Measurements from ENCODE around the gene L3MBTL4. TPM values are rescaled to one million over a fixed set of nuclear protein-coding genes. Genes with fewer than 3 reads are reported as not detected.
A peak's percentile ranks its signal among the peaks of the same experiment; 100 is the strongest.

Gene L3MBTL4
- total RNA-seq, 6 donors from 2014 or later, result 13.2 to 29.1 (median 14.8) TPM

DNA sequence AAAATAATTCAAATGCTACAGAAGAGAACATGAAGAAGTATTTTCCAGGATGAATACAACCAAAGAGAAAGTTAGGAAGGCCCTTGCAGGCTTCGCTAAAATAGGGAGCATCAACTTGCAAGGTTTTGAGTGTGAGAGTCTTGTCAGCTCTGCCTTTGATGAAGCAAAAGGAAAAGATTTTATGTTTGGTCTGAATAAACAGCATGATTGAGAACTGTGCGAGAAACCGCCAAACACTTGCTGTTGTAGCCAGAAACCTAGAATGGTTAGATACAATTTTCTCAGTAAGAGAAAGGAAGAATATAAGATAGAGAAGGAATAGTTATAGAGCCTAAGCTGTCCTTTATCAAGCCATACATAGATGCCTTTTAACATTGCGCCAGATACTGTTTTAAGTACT is 163.6 kb downstream of the L3MBTL4 start:
- no peaks in the 10 kb centered on the region for H3K36me3 ChIP-seq
- peaks cover 0 to 11% (median 4%) of the 10 kb centered on the region in 4 donors for H3K4me1 ChIP-seq
- WGBS, 2 donors, result 93 to 97% methylated on average over 4 of the region's 4 CpGs
- no peaks in the 10 kb centered on the region for H3K27me3 ChIP-seq
- H3K9me3 ChIP-seq, result no peaks in the 10 kb centered on the region
- H3K27ac ChIP-seq, result no peak overlapping the region
- TF ChIP-seq POLR2AphosphoS5 (IDR thresholded peaks at IDR 0.05) (no peak), POLR2A (IDR thresholded peaks at IDR 0.05) (no peak), EP300 (IDR thresholded peaks at IDR 0.05) (no peak)
- TF ChIP-seq, protein P1, sequence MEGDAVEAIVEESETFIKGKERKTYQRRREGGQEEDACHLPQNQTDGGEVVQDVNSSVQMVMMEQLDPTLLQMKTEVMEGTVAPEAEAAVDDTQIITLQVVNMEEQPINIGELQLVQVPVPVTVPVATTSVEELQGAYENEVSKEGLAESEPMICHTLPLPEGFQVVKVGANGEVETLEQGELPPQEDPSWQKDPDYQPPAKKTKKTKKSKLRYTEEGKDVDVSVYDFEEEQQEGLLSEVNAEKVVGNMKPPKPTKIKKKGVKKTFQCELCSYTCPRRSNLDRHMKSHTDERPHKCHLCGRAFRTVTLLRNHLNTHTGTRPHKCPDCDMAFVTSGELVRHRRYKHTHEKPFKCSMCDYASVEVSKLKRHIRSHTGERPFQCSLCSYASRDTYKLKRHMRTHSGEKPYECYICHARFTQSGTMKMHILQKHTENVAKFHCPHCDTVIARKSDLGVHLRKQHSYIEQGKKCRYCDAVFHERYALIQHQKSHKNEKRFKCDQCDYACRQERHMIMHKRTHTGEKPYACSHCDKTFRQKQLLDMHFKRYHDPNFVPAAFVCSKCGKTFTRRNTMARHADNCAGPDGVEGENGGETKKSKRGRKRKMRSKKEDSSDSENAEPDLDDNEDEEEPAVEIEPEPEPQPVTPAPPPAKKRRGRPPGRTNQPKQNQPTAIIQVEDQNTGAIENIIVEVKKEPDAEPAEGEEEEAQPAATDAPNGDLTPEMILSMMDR (IDR thresholded peaks at IDR 0.05), result no peak
- no peak for ATAC-seq (ENCODE audit: low FRiP score in 2 of 2)
- H3K4me3 ChIP-seq, result no peak overlapping the region
- DNase-seq, result no peak

DNA sequence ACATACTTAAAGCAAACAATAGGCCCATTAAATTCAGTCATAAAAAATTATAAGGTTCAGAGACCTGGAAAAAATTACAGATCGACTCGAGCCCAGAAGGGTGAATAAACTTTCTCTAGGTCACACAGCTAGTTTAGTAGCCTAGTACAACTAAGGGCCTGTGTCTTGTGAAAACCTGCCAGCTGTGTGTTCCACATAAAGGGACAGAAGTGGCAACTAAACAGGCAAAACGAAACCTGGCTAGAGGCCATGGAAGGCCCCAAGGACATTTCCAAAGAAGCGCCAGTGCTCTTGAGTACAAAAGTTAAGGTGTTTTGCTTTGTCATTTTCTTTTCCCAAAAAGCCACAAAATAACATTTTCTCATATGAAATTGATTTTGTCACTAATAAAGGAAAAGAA is 164.9 kb downstream of the L3MBTL4 start:
- WGBS, 2 donors, result 72 to 83% methylated on average over 4 of the region's 4 CpGs
- H3K27ac ChIP-seq, result no peak overlapping the region
- H3K27me3 ChIP-seq, result no peaks in the 10 kb centered on the region
- TF ChIP-seq, protein P1 (IDR thresholded peaks at IDR 0.05), result no peak
- no peak for TF ChIP-seq POLR2AphosphoS5 (IDR thresholded peaks at IDR 0.05)
- no peak for TF ChIP-seq POLR2A (IDR thresholded peaks at IDR 0.05)
- TF ChIP-seq EP300 (IDR thresholded peaks at IDR 0.05), result no peak
- DNase-seq, result no peak
- no peaks in the 10 kb centered on the region for H3K9me3 ChIP-seq
- no peaks in the 10 kb centered on the region for H3K4me1 ChIP-seq
- H3K36me3 ChIP-seq, result no peaks in the 10 kb centered on the region
- no peak for ATAC-seq (ENCODE audit: low FRiP score in 2 of 2)
- no peak overlapping the region for H3K4me3 ChIP-seq

DNA sequence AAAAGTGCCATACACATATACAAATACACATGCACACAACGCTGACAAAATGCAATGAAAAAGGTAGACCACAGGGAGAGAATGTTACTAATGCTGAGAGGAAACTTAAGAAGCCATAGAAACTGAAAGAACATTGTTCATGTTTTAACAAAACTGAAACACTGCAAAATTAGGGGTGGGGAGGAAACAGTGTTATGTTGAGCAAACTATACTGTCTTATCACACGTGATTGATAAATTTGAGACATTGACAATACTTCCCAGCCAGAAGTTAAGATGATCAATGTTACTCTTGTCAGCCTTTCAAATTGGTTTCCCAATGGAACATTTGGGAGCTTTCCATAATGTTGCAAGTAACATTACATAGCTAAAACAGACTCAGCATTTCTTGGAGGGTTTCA is 165.5 kb downstream of the L3MBTL4 start:
- WGBS, 2 donors, result 62% methylated on average over 2 of the region's 2 CpGs
- Histone ChIP-seq H3K27me3 (no peaks in the 10 kb centered on the region), H3K4me1 (no peaks in the 10 kb centered on the region), H3K27ac (no peak overlapping the region), H3K9me3 (no peaks in the 10 kb centered on the region), H3K4me3 (no peak overlapping the region), H3K36me3 (no peaks in the 10 kb centered on the region)
- no peak for ATAC-seq (ENCODE audit: low FRiP score in 2 of 2)
- no peak for DNase-seq
- no peak for TF ChIP-seq EP300 (IDR thresholded peaks at IDR 0.05)

DNA sequence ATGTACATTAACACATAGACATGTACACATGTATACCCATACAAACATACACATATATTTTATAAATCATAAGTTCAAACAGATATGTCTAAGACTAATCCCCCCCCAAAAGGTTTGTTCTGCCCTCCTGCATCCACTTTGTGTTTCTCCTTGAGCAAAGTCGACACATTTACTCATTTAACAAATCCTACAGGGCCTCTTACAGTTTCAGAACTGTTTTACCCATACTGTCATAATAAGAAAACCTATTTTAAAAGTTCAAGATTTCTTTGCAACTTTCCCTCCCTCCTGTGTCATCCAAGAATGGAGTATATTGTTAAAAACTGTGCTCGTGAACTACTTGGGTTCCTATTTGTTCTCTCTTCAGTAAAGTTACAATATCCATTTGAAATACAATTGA is 166.7 kb downstream of the L3MBTL4 start:
- DNase-seq, result no peak
- no peak for ATAC-seq (ENCODE audit: low FRiP score in 2 of 2)

DNA sequence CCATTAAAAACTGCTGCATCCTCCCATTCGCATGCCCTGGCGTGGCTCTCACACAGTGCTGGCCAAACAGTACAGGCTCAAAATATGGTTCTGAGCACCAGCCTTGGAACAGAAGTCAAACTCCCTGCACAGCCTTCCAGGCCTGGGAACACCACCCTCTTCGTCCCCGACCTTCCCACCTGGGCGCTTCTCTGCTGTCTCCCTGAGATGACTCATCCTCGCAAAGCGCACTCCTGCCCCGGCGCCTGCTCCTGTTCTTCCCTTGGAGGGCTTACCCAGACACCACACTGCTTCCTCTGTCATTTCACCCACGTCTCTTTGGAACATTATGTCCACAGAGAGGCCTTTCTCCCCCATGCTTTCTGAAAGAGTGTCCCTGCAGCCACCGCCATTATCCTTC is 172.7 kb downstream of the L3MBTL4 start:
- H3K9me3 ChIP-seq, result no peaks in the 10 kb centered on the region
- no peak for ATAC-seq (ENCODE audit: low FRiP score in 2 of 2)
- WGBS, 2 donors, result 95 to 96% methylated on average over 11 of the region's 11 CpGs
- peak in 1 of 2 donors; percentile 20 for DNase-seq
- H3K4me1 ChIP-seq, result no peaks in the 10 kb centered on the region
- no peak overlapping the region for H3K4me3 ChIP-seq
- no peaks in the 10 kb centered on the region for H3K27me3 ChIP-seq
- peaks cover 0 to 4% (median 0%) of the 10 kb centered on the region in 4 donors for H3K36me3 ChIP-seq
- TF ChIP-seq EP300 (IDR thresholded peaks at IDR 0.05) (no peak), POLR2A (IDR thresholded peaks at IDR 0.05) (no peak), POLR2AphosphoS5 (IDR thresholded peaks at IDR 0.05) (no peak)
- TF ChIP-seq, protein P1 (IDR thresholded peaks at IDR 0.05), result no peak
- no peak overlapping the region for H3K27ac ChIP-seq

More for the DNA sequence above, 166.7 kb downstream of the L3MBTL4 start:
- no peaks in the 10 kb centered on the region for H3K36me3 ChIP-seq
- no peak for TF ChIP-seq POLR2A (IDR thresholded peaks at IDR 0.05)
- TF ChIP-seq, protein P1 (IDR thresholded peaks at IDR 0.05), result no peak
- TF ChIP-seq POLR2AphosphoS5 (IDR thresholded peaks at IDR 0.05), result no peak
- no peak for TF ChIP-seq EP300 (IDR thresholded peaks at IDR 0.05)
- H3K4me3 ChIP-seq, result no peak overlapping the region
- no peaks in the 10 kb centered on the region for H3K27me3 ChIP-seq
- no peaks in the 10 kb centered on the region for H3K9me3 ChIP-seq
- H3K4me1 ChIP-seq, result no peaks in the 10 kb centered on the region
- H3K27ac ChIP-seq, result no peak overlapping the region
- 88 to 91% methylated on average over 2 of the region's 2 CpGs for WGBS, 2 donors

Data from upper lobe of left lung (tissue), 6 donors.